ENCODE measurements around the gene TOE1. TPM values are rescaled to one million over a fixed set of nuclear protein-coding genes. Genes with fewer than 3 reads are reported as not detected.

Gene TOE1
- total and polyA plus RNA-seq, 2 donors (not counting 1 experiment from before 2014, with no cell fraction given): 24.7 to 28.6 TPM

GRCh38 chr1:45305231-45305630 lies 34.7 kb upstream of the TOE1 start:
- H2AFZ ChIP-seq (ENCODE audit: insufficient read depth, low read depth, low read length, poor library complexity, severe bottlenecking): no peak overlapping the region
- no peaks in the 10 kb centered on the region for H3K36me3 ChIP-seq (replicated peaks in 1 of 2; ENCODE audit: control extremely low read depth in 1 of 2, control insufficient read depth in 1 of 2, extremely low read depth in 1 of 2, insufficient read depth in 2 of 2, low read length in 1 of 2)
- no peaks in the 10 kb centered on the region for H3K79me2 ChIP-seq (ENCODE audit: control insufficient read depth, insufficient read depth, low read length)
- ATAC-seq (ENCODE audit: low read depth) (no peak), DNase-seq (peak; percentile 17)
- no peaks in the 10 kb centered on the region for H3K27me3 ChIP-seq (replicated peaks in 1 of 4; ENCODE audit: control extremely low read depth in 1 of 4, control insufficient read depth in 3 of 4, insufficient read depth in 4 of 4, low read length in 3 of 4)
- H3K9me3 Mint-ChIP-seq (ENCODE audit: insufficient read depth): no peaks in the 10 kb centered on the region
- peak overlapping the region in 1 of 2 donors; percentile 97 for H3K27ac ChIP-seq (ENCODE audit: low read length in 2 of 2)
- intact Hi-C loops (cut with micrococcal nuclease): no loop called here
- no peaks in the 10 kb centered on the region for H3K27me3 Mint-ChIP-seq
- H3K4me1 ChIP-seq (ENCODE audit: control insufficient read depth in 2 of 2, insufficient read depth in 2 of 2, low read length in 2 of 2): peaks cover 19 to 27% of the 10 kb centered on the region in 2 donors
- H3K9ac ChIP-seq (ENCODE audit: low read length): no peak overlapping the region
- peak overlapping the region; percentile 94 for H3K4me3 Mint-ChIP-seq
- H3K4me1 Mint-ChIP-seq: peaks cover 34% of the 10 kb centered on the region
- H3K4me2 ChIP-seq (replicated peaks; ENCODE audit: low read depth, low read length, poor library complexity, severe bottlenecking): no peak overlapping the region
- WGBS (ENCODE audit: insufficient coverage): 97% methylated on average over 10 of the region's 10 CpGs
- no peaks in the 10 kb centered on the region for H4K20me1 ChIP-seq (ENCODE audit: control insufficient read depth, insufficient read depth, low read length, poor library complexity, severe bottlenecking)
- peak overlapping the region; percentile 95 for H3K27ac Mint-ChIP-seq
- POLR2A ChIA-PET: interaction anchor here (1.0 to 4.9 kb wide), 3 partner anchors 22 to 186 kb away, joined by 4 to 76 read pairs (median 9); partner anchors contain the start of genes HPDL, MUTYH, TESK2 and TOE1
- CTCF ChIA-PET: interaction anchor here (0.7 to 5.0 kb wide), 6 partner anchors 9 to 293 kb away, joined by 3 to 32 read pairs (median 12); partner anchors contain the start of genes HECTD3, MUTYH, TESK2 and TOE1
- TF ChIP-seq EZH2 (IDR thresholded peaks at IDR 0.05; ENCODE audit: borderline replicate concordance, insufficient read depth, low read depth, low read length, poor library complexity, severe bottlenecking): no peak
- TF ChIP-seq CTCF (IDR thresholded peaks at IDR 0.05): no peak
- no peaks in the 10 kb centered on the region for H3K9me3 ChIP-seq (ENCODE audit: control extremely low read depth in 1 of 3, control insufficient read depth in 2 of 3, insufficient read depth in 1 of 3, low read length in 2 of 3)
- no peak overlapping the region for H3K4me3 ChIP-seq (ENCODE audit: control extremely low read depth in 1 of 5, extremely low read depth in 1 of 5, insufficient read depth in 1 of 5, low read depth in 2 of 5, low read length in 4 of 5)

GRCh38 chr1:45306319-45306718 lies 33.7 kb upstream of the TOE1 start:
- Mint-ChIP-seq H3K4me1 (peaks cover 34% of the 10 kb centered on the region), H3K9me3 (ENCODE audit: insufficient read depth) (no peaks in the 10 kb centered on the region), H3K27ac (peak overlapping the region; percentile 62), H3K4me3 (peak overlapping the region; percentile 21), H3K27me3 (no peaks in the 10 kb centered on the region)
- peaks cover 19 to 27% of the 10 kb centered on the region in 2 donors for H3K4me1 ChIP-seq (ENCODE audit: control insufficient read depth in 2 of 2, insufficient read depth in 2 of 2, low read length in 2 of 2)
- CTCF ChIA-PET: interaction anchor here (0.7 to 5.0 kb wide), 5 partner anchors 19 to 294 kb away, joined by 3 to 32 read pairs (median 22); partner anchors contain the start of genes HECTD3, MUTYH, TESK2 and TOE1
- intact Hi-C loops (cut with micrococcal nuclease): no loop called here
- peak overlapping the region; percentile 20 to 97 for H3K27ac ChIP-seq (ENCODE audit: low read length in 2 of 2)
- peak overlapping the region; percentile 65 for H2AFZ ChIP-seq (ENCODE audit: insufficient read depth, low read depth, low read length, poor library complexity, severe bottlenecking)
- peak; percentile 39 for DNase-seq
- TF ChIP-seq EZH2 (IDR thresholded peaks at IDR 0.05; ENCODE audit: borderline replicate concordance, insufficient read depth, low read depth, low read length, poor library complexity, severe bottlenecking): no peak
- no peak for TF ChIP-seq CTCF (IDR thresholded peaks at IDR 0.05)
- no peaks in the 10 kb centered on the region for H4K20me1 ChIP-seq (ENCODE audit: control insufficient read depth, insufficient read depth, low read length, poor library complexity, severe bottlenecking)
- peak overlapping the region; percentile 52 for H3K4me2 ChIP-seq (replicated peaks; ENCODE audit: low read depth, low read length, poor library complexity, severe bottlenecking)
- 0% methylated on average over 3 of the region's 8 CpGs for WGBS (ENCODE audit: insufficient coverage)
- no peak overlapping the region for H3K9ac ChIP-seq (ENCODE audit: low read length)
- POLR2A ChIA-PET: interaction anchor here (0.6 to 4.9 kb wide), 4 partner anchors 21 to 294 kb away, joined by 3 to 76 read pairs (median 6); partner anchors contain the start of genes HPDL, MUTYH, TOE1 and UROD
- no peaks in the 10 kb centered on the region for H3K36me3 ChIP-seq (replicated peaks in 1 of 2; ENCODE audit: control extremely low read depth in 1 of 2, control insufficient read depth in 1 of 2, extremely low read depth in 1 of 2, insufficient read depth in 2 of 2, low read length in 1 of 2)
- peak overlapping the region in 1 of 5 experiments; percentile 8 for H3K4me3 ChIP-seq (ENCODE audit: control extremely low read depth in 1 of 5, extremely low read depth in 1 of 5, insufficient read depth in 1 of 5, low read depth in 2 of 5, low read length in 4 of 5)
- H3K9me3 ChIP-seq (ENCODE audit: control extremely low read depth in 1 of 3, control insufficient read depth in 2 of 3, insufficient read depth in 1 of 3, low read length in 2 of 3): no peaks in the 10 kb centered on the region
- no peak for ATAC-seq (ENCODE audit: low read depth)
- no peaks in the 10 kb centered on the region for H3K79me2 ChIP-seq (ENCODE audit: control insufficient read depth, insufficient read depth, low read length)
- H3K27me3 ChIP-seq (replicated peaks in 1 of 4; ENCODE audit: control extremely low read depth in 1 of 4, control insufficient read depth in 3 of 4, insufficient read depth in 4 of 4, low read length in 3 of 4): no peaks in the 10 kb centered on the region
